ENCODE data around the gene CBX7. TPM values are rescaled to one million over a fixed set of nuclear protein-coding genes. Genes with fewer than 3 reads are reported as not detected.

The CBX7 gene
- total and polyA plus RNA-seq, 2 of the 4 experiments (the other 2 are of a cell fraction): 0.90 to 3.6 TPM

DNA sequence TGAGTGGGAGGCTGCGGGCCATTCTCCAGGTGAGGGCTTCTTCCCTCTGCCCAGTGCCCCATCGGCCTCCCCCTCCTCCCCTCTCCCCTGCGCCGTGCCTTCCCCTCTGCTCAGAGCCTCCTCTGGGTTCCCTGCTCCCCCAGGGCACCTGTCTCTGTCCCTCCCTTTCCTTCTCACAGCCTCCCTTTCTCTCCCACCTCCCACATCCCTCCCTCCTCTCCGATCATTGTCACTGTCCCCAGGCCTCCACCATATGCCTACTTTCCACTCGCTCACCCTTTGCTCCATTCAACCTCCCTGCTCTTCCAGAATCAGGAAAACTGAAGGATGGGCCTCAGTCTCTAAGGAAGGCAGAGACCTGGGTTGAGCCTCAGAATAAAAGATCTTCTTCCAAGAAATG lies 65.4 kb downstream of the CBX7 start:
- POLR2A ChIA-PET (ENCODE audit: unreplicated experiment): no interaction called here
- CTCF ChIA-PET: no interaction called here
- H3K79me1 ChIP-seq (ENCODE audit: low read depth in 1 of 2, low read length in 2 of 2): no peaks in the 10 kb centered on the region
- dilution Hi-C loops (cut with HindIII; ENCODE audit: low sequenced_read_pairs, unreplicated experiment): no loop called here
- no peak overlapping the region for H3K4me2 ChIP-seq (ENCODE audit: low read depth, low read length)
- H3K36me3 ChIP-seq (ENCODE audit: control insufficient read depth, insufficient read depth, low read length): no peaks in the 10 kb centered on the region
- no peak overlapping the region for H4K8ac ChIP-seq (ENCODE audit: low read depth in 2 of 2, low read length in 2 of 2)
- TF ChIP-seq NFE2L2 (IDR thresholded peaks at IDR 0.05; ENCODE audit: low read depth, low read length) (no peak), MAFK (IDR thresholded peaks at IDR 0.05; ENCODE audit: low read depth, low read length) (no peak), RFX5 (IDR thresholded peaks at IDR 0.05; ENCODE audit: low read depth, low read length) (no peak), SMC3 (IDR thresholded peaks at IDR 0.05; ENCODE audit: low read depth, low read length) (no peak), BHLHE40 (IDR thresholded peaks at IDR 0.05; ENCODE audit: low read depth, low read length) (no peak), MAZ (IDR thresholded peaks at IDR 0.05; ENCODE audit: borderline replicate concordance, low read depth, low read length) (no peak), CEBPB (IDR thresholded peaks at IDR 0.05; ENCODE audit: low read depth, low read length) (no peak), RCOR1 (IDR thresholded peaks at IDR 0.05; ENCODE audit: insufficient replicate concordance, low read length) (no peak), FOS (IDR thresholded peaks at IDR 0.05; ENCODE audit: low read depth, low read length) (no peak), MXI1 (IDR thresholded peaks at IDR 0.05; ENCODE audit: borderline replicate concordance, low read depth, low read length) (no peak), RAD21 (IDR thresholded peaks at IDR 0.05; ENCODE audit: low read length) (no peak)
- TF ChIP-seq, protein P1, sequence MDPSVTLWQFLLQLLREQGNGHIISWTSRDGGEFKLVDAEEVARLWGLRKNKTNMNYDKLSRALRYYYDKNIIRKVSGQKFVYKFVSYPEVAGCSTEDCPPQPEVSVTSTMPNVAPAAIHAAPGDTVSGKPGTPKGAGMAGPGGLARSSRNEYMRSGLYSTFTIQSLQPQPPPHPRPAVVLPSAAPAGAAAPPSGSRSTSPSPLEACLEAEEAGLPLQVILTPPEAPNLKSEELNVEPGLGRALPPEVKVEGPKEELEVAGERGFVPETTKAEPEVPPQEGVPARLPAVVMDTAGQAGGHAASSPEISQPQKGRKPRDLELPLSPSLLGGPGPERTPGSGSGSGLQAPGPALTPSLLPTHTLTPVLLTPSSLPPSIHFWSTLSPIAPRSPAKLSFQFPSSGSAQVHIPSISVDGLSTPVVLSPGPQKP (IDR thresholded peaks at IDR 0.05; ENCODE audit: borderline replicate concordance, low read depth, low read length): no peak
- TF ChIP-seq, protein P2, sequence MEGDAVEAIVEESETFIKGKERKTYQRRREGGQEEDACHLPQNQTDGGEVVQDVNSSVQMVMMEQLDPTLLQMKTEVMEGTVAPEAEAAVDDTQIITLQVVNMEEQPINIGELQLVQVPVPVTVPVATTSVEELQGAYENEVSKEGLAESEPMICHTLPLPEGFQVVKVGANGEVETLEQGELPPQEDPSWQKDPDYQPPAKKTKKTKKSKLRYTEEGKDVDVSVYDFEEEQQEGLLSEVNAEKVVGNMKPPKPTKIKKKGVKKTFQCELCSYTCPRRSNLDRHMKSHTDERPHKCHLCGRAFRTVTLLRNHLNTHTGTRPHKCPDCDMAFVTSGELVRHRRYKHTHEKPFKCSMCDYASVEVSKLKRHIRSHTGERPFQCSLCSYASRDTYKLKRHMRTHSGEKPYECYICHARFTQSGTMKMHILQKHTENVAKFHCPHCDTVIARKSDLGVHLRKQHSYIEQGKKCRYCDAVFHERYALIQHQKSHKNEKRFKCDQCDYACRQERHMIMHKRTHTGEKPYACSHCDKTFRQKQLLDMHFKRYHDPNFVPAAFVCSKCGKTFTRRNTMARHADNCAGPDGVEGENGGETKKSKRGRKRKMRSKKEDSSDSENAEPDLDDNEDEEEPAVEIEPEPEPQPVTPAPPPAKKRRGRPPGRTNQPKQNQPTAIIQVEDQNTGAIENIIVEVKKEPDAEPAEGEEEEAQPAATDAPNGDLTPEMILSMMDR (conservative IDR thresholded peaks at IDR 0.05; ENCODE audit: low read depth, low read length): no peak
- TF ChIP-seq, protein P3, sequence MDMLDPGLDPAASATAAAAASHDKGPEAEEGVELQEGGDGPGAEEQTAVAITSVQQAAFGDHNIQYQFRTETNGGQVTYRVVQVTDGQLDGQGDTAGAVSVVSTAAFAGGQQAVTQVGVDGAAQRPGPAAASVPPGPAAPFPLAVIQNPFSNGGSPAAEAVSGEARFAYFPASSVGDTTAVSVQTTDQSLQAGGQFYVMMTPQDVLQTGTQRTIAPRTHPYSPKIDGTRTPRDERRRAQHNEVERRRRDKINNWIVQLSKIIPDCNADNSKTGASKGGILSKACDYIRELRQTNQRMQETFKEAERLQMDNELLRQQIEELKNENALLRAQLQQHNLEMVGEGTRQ (IDR thresholded peaks at IDR 0.05; ENCODE audit: low read depth, low read length): no peak
- in situ Hi-C loops (cut with MboI; ENCODE audit: low sequenced_read_pairs): no loop called here
- ATAC-seq (ENCODE audit: low read depth) (no peak), DNase-seq (no peak)
- no peak overlapping the region for H2BK120ac ChIP-seq (ENCODE audit: low read depth, low read length)
- no peak overlapping the region for H2AK5ac ChIP-seq (ENCODE audit: low read depth, low read length)
- no peak overlapping the region for H3K4ac ChIP-seq (ENCODE audit: low read depth, low read length)
- peaks cover 28% of the 10 kb centered on the region for H3K27me3 ChIP-seq (ENCODE audit: control insufficient read depth, insufficient read depth, low read length)
- no peak overlapping the region for H2BK5ac ChIP-seq (ENCODE audit: low read depth, low read length, poor library complexity, severe bottlenecking)
- H3K27ac ChIP-seq (ENCODE audit: insufficient read depth, low read length): no peak overlapping the region
- H3K9ac ChIP-seq (ENCODE audit: low read depth, low read length): no peak overlapping the region
- no TSS peak for BruUV-seq (replicated peaks)
- H3K56ac ChIP-seq (ENCODE audit: extremely low read depth, insufficient read depth, low read length): no peak overlapping the region
- H3K23ac ChIP-seq (ENCODE audit: low read depth, low read length): no peak overlapping the region
- H3K18ac ChIP-seq (ENCODE audit: low read depth, low read length): no peak overlapping the region
- H3K9me1 ChIP-seq (ENCODE audit: insufficient read depth, low read length): no peaks in the 10 kb centered on the region
- H3K14ac ChIP-seq (replicated peaks; ENCODE audit: low read depth, low read length): no peak overlapping the region
- no peak overlapping the region for H2AK9ac ChIP-seq (replicated peaks; ENCODE audit: low read depth, low read length, poor library complexity)
- intact Hi-C loops (cut with micrococcal nuclease): no loop called here
- no peak overlapping the region for H2AFZ ChIP-seq (replicated peaks; ENCODE audit: low read length, poor library complexity)
- WGBS, 2 experiments (ENCODE audit: extremely low coverage in 2 of 2, insufficient read length in 1 of 2): 82% methylated on average over 5 of the region's 6 CpGs; no CpG with 5 or more reads in 1 of the 2 experiments
- H3K9me3 ChIP-seq (ENCODE audit: control insufficient read depth, insufficient read depth, low read length): no peaks in the 10 kb centered on the region
- H2BK15ac ChIP-seq (ENCODE audit: low read depth, low read length): no peak overlapping the region
- H4K91ac ChIP-seq (ENCODE audit: insufficient read depth, low read depth, low read length): no peak overlapping the region
- no peak overlapping the region for H4K5ac ChIP-seq (ENCODE audit: low read depth, low read length)
- H4K20me1 ChIP-seq (ENCODE audit: insufficient read depth, low read length): no peaks in the 10 kb centered on the region
- H2BK20ac ChIP-seq (ENCODE audit: low read depth, low read length): no peak overlapping the region
- H3K4me1 ChIP-seq (ENCODE audit: control insufficient read depth, insufficient read depth, low read length): peaks cover 3% of the 10 kb centered on the region; the same call in 1 of the 2 replicates
- H3K4me3 ChIP-seq (ENCODE audit: insufficient read depth, low read depth, low read length): no peak overlapping the region

Measured in IMR-90 (cell line).